HEK293 (cell line): Measurements from ENCODE around the gene FKTN.

ENCODE experiments used
- TCF7L2 ChIP-seq: IDR thresholded peaks from 2 replicates; pipeline ENCODE4 v1.6.1; 2011; ENCODE audit warnings: low read depth, mild to moderate bottlenecking, inconsistent platforms, low read length, moderate library complexity, borderline replicate concordance
- ZNF37A ChIP-seq: fragments of 450-650 bp; IDR thresholded peaks from 2 replicates; pipeline ENCODE4 v1.5.1; 2018; ENCODE audit warnings: missing biosample characterization, missing genetic modification characterization
- ZNF560 ChIP-seq: fragments of 450-650 bp; formaldehyde crosslinking; IDR thresholded peaks from 2 replicates; pipeline ENCODE4 v1.5.1; 2017; ENCODE audit warnings: missing biosample characterization, missing genetic modification characterization, borderline replicate concordance
- TF ChIP-seq, protein P1 (sequence below): fragments of 450-650 bp; formaldehyde crosslinking; IDR thresholded peaks from 2 replicates; pipeline ENCODE4 v1.5.1; 2016; ENCODE audit warnings: missing biosample characterization, missing genetic modification characterization

DNA sequence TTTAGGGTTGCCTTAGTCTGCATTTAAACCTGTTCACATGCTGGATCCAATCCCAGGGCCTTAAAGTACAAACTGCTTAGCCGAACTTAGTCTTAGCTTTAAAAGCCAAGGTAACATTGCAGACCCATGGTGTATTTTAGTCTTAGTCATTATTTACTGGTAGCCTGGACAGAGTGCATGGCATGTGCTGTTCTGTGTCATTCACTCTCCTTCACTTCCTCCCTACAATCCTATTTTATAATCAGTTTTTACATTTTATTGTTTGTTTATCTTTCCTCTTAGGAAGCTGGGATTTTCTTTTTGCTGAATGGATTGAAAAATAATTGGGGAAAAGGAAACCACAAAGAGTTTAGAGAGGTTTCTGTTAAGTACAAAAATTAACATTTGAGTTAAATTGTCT lies 74.9 kb downstream of the FKTN start:
- TF ChIP-seq ZNF560, result no peak
- TF ChIP-seq, protein P1, sequence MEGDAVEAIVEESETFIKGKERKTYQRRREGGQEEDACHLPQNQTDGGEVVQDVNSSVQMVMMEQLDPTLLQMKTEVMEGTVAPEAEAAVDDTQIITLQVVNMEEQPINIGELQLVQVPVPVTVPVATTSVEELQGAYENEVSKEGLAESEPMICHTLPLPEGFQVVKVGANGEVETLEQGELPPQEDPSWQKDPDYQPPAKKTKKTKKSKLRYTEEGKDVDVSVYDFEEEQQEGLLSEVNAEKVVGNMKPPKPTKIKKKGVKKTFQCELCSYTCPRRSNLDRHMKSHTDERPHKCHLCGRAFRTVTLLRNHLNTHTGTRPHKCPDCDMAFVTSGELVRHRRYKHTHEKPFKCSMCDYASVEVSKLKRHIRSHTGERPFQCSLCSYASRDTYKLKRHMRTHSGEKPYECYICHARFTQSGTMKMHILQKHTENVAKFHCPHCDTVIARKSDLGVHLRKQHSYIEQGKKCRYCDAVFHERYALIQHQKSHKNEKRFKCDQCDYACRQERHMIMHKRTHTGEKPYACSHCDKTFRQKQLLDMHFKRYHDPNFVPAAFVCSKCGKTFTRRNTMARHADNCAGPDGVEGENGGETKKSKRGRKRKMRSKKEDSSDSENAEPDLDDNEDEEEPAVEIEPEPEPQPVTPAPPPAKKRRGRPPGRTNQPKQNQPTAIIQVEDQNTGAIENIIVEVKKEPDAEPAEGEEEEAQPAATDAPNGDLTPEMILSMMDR (tag by site-specific recombination), result no peak
- no peak for TF ChIP-seq TCF7L2
- no peak for TF ChIP-seq ZNF37A (tag by site-specific recombination)
